ENCODE data around the gene MYO16. TPM values are rescaled to one million over a fixed set of nuclear protein-coding genes. Genes with fewer than 3 reads are reported as not detected.

Gene MYO16
- total and polyA plus RNA-seq, 2 experiments from 2014 or later, result 0.02 to 0.15 TPM

GRCh38 chr13:109158383-109158782 is 529.0 kb downstream of the MYO16 start:
- H3K4me1 ChIP-seq (ENCODE audit: low read depth), result no peaks in the 10 kb centered on the region
- no peaks in the 10 kb centered on the region for H3K9me3 ChIP-seq (ENCODE audit: low read depth)
- DNase-seq (ENCODE audit: low read depth in 1 of 2, low spot score in 1 of 2), result no peak
- H3K27ac ChIP-seq, result no peak overlapping the region
- no peaks in the 10 kb centered on the region for H3K27me3 ChIP-seq
- no peak for TF ChIP-seq CTCF (IDR thresholded peaks at IDR 0.05; ENCODE audit: low read depth, low read length)
- no peaks in the 10 kb centered on the region for H3K36me3 ChIP-seq
- H3K4me3 ChIP-seq, result no peak overlapping the region

GRCh38 chr13:109159650-109160309 is 530.4 kb downstream of the MYO16 start:
- Histone ChIP-seq H3K4me1 (ENCODE audit: low read depth) (no peaks in the 10 kb centered on the region), H3K36me3 (no peaks in the 10 kb centered on the region), H3K4me3 (no peak overlapping the region), H3K9me3 (ENCODE audit: low read depth) (no peaks in the 10 kb centered on the region), H3K27ac (no peak overlapping the region), H3K27me3 (no peaks in the 10 kb centered on the region)
- no peak for TF ChIP-seq CTCF (IDR thresholded peaks at IDR 0.05; ENCODE audit: low read depth, low read length)
- no peak for DNase-seq (ENCODE audit: low read depth in 1 of 2, low spot score in 1 of 2)

- no peak for TF ChIP-seq CTCF (IDR thresholded peaks at IDR 0.05; ENCODE audit: low read depth, low read length)
- no peak for DNase-seq (ENCODE audit: low read depth in 1 of 2, low spot score in 1 of 2)
- no peaks in the 10 kb centered on the region for H3K36me3 ChIP-seq
Observed at GRCh38 chr13:109160357-109160756, 530.9 kb downstream of the MYO16 start.

GRCh38 chr13:109160887-109161669 is 531.7 kb downstream of the MYO16 start:
- no peaks in the 10 kb centered on the region for H3K4me1 ChIP-seq (ENCODE audit: low read depth)
- no peak overlapping the region for H3K4me3 ChIP-seq
- no peak overlapping the region for H3K27ac ChIP-seq
- H3K36me3 ChIP-seq, result no peaks in the 10 kb centered on the region
- no peak for DNase-seq (ENCODE audit: low read depth in 1 of 2, low spot score in 1 of 2)
- no peak for TF ChIP-seq CTCF (IDR thresholded peaks at IDR 0.05; ENCODE audit: low read depth, low read length)
- H3K9me3 ChIP-seq (ENCODE audit: low read depth), result no peaks in the 10 kb centered on the region
- H3K27me3 ChIP-seq, result no peaks in the 10 kb centered on the region

More at GRCh38 chr13:109160357-109160756, 530.9 kb downstream of the MYO16 start:
- H3K4me1 ChIP-seq (ENCODE audit: low read depth), result no peaks in the 10 kb centered on the region
- no peaks in the 10 kb centered on the region for H3K27me3 ChIP-seq
- no peaks in the 10 kb centered on the region for H3K9me3 ChIP-seq (ENCODE audit: low read depth)
- no peak overlapping the region for H3K27ac ChIP-seq
- no peak overlapping the region for H3K4me3 ChIP-seq

GRCh38 chr13:109162248-109163036 is 533.0 kb downstream of the MYO16 start:
- H3K4me1 ChIP-seq (ENCODE audit: low read depth), result no peaks in the 10 kb centered on the region
- TF ChIP-seq CTCF (IDR thresholded peaks at IDR 0.05; ENCODE audit: low read depth, low read length), result no peak
- DNase-seq (ENCODE audit: low read depth in 1 of 2, low spot score in 1 of 2), result no peak
- H3K36me3 ChIP-seq, result no peaks in the 10 kb centered on the region
- H3K9me3 ChIP-seq (ENCODE audit: low read depth), result no peaks in the 10 kb centered on the region
- H3K4me3 ChIP-seq, result no peak overlapping the region
- no peaks in the 10 kb centered on the region for H3K27me3 ChIP-seq
- no peak overlapping the region for H3K27ac ChIP-seq
